Activated CD8-positive, alpha-beta memory T cell treated with anti-CD3 and anti-CD28 coated beads for 36 hours (primary cell): ENCODE data around the gene MT1M. TPM values are rescaled to one million over a fixed set of nuclear protein-coding genes. Genes with fewer than 3 reads are reported as not detected.
"Not testable (repeated sequence)": the region's sequence is repeated elsewhere in the genome, so short reads cannot be mapped to it uniquely, and the experiment has no call there.

Source experiments
- CTCF ChIA-PET: fragments of 350-600 bp; sonication (Branson Sonifier 250); formaldehyde crosslinking; loops from one replicate; lab custom pipeline; 2021; ENCODE audit warnings: antibody characterized with exemption; lab: Charles Lee
- POLR2A ChIA-PET: fragments of 350-600 bp; sonication (Branson Sonifier 250); formaldehyde crosslinking; loops from one replicate; lab custom pipeline; 2021; ENCODE audit warnings: antibody characterized with exemption; lab: Charles Lee
- total RNA-seq, 2 experiments: library from RNA; stranded (reverse); gene quantifications; one replicate each; pipeline ENCODE4 v1.2.3, GENCODE V29; 2021

MT1M gene
- total RNA-seq, 2 experiments from 2014 or later, result not detected

DNA sequence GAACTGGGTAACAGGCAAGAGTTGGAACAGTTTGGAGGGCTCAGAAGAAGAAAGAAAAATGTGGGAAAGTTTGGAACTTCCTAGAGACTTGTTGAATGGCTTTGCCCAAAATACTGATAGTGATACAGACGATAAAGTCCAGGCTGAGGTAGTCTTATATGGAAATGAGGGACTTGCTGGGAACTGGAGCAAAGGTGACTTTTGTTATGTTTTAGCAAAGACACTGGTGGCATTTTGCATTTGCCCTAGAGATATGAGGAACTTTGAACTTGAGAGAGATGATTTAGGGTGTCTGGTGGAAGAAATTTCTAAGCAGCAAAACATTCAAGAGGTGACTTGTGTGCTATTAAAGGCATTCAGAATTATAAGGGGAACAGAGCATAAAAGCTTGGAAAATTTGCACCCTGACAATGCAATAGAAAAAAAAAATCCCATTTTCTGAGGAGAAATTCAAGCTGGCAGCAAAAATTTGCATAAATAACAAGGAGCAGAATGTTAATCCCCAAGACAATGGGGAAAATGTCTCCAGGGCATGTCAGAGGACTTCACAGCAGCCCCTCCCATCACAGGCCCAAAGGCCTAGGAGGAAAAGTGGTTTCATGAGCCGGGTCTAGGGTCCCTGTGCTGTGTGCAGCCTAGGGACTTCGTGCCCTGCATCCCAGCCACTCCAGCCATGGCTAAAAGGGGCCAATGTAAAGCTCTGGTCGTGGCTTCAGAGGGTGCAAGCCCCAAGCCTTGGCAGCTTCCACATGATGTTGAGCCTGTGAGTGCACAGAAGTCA, 10.6 kb upstream of the MT1M start:
- CTCF ChIA-PET, result interaction anchor here (1.1 kb wide), 1 partner anchor 80 kb away, joined by 3 read pairs; no protein-coding TSS in a partner anchor
- POLR2A ChIA-PET, result not testable (repeated sequence)

DNA sequence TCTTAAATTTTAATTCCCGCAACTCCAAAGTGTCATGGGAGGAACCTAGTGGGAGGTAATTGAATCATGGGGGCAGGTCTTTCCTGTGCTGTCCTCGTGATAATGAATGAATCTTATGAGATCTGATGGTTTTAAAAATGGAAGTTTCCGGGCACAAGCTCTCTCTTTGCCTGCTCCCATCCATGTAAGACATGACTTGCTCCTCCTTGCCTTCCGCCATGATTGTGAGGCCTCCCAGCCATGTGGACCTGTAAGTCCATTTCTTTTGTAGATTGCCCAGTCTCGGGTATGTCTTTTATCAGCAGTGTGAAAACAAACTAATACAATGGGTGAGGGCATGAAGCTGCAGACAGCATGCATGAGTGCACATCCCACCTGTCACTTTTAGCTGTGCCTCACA, 9.3 kb upstream of the MT1M start:
- CTCF ChIA-PET, result interaction anchor here (1.4 kb wide), 2 partner anchors 11 to 79 kb away, joined by 3 read pairs; no protein-coding TSS in a partner anchor
- POLR2A ChIA-PET, result not testable (repeated sequence)

DNA sequence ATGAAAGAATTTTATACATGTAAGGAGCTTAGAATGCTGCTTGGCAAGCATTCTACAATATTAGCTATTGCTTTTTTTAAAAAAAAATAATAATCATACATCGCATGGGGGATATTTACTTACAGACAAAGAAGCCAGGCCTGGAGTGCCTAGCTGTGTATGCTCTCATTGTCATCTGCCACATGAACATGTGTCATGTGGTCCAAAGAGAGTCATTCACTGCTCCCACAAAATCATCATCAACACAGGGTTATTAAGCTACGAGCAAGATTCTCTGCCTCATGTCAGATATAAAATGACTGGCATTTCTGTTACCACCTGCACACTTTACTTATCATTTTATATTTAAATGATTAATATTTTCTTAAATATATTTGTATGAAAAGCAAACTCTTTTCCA, 8.8 kb upstream of the MT1M start:
- POLR2A ChIA-PET, result no interaction called here
- CTCF ChIA-PET, result interaction anchor here (1.1 to 1.4 kb wide), 3 partner anchors 11 to 78 kb away, joined by 3 to 4 read pairs (median 3); partner anchors contain the start of gene MT1F

DNA sequence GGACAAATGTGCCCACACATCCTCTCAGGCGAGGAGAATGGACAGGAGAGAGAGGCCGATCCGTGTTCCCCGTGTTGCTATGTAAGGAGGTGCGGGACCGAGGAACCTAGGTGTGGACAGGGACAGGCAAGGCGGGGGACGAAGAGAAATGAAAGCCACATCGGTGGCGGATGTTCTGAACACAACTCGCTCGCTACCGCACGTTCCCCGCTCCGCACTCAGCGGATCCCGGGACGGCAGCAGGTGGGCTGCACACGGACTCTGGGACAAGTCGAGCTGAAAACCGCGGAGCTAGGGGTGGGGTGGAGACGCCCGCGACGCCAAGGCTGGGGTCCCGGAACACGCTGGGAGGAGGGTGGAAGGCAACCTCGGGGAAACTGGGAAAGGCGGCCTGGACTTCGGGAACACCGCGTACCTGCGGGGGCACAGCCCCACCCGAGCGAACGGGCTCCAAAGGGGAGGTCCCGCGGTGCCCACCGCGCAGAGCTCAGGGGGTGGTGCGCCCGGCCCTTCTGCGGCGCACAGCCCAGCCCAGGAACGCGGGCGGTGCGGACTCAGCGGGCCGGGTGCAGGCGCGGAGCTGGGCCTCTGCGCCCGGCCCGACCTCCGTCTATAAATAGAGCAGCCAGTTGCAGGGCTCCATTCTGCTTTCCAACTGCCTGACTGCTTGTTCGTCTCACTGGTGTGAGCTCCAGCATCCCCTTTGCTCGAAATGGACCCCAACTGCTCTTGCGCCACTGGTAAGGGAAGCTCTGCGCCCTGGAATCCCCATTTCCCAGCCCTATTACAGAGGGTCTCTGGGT, 7.1 kb upstream of the MT1M start, which contains the start of gene MT1E:
Gene MT1E, plus strand, starts transcription at position 642 of the 803 bp plus-strand sequence. Its CDS starts 71 bp downstream, at position 713.
- CTCF ChIA-PET, result interaction anchor here (1.0 kb wide), 2 partner anchors 12 to 18 kb away, joined by 3 to 4 read pairs; no protein-coding TSS in a partner anchor

DNA sequence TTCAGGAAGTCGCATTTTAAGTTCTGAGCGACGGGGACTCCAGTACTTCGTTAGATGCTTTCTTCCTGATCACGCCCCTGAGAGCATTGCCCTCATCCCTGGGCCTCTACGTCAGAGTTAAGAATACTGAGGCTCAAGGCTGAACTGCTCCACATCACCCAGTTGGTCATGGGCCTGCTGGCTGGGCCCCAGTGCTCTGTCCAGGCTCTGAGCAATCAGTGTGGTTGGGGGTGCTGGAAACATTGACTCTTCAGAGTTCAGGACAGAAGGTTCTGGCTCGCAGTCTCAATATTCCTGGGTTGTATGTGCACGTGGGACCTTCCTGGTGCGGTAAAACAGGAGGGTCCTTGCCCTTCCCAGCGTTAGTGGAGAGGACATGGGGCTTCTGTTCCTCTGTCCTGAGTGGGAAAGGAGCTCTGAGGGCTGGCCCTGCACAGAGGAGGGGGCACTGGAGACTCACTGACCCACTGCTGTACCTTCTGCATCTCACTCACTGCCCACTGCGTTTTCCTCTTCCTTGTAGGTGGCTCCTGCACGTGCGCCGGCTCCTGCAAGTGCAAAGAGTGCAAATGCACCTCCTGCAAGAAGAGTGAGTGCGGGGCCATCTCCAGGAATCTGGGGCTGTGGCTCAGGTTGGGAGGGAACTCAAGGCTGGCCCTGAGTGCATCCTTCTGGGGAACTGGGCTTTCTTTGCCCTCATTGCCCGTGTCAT, 6.4 kb upstream of the MT1M start:
- ChIA-PET CTCF (interaction anchor here (1.0 kb wide), 1 partner anchor 13 kb away, joined by 4 read pairs; no protein-coding TSS in a partner anchor), POLR2A (interaction anchor here (1.3 kb wide), 1 partner anchor 17 kb away, joined by 8 read pairs; the partner anchor contains the start of gene MT2A)

More for the DNA sequence above, 7.1 kb upstream of the MT1M start, which contains the start of gene MT1E:
- POLR2A ChIA-PET, result interaction anchor here (1.3 kb wide), 1 partner anchor 16 kb away, joined by 8 read pairs; the partner anchor contains the start of gene MT2A

DNA sequence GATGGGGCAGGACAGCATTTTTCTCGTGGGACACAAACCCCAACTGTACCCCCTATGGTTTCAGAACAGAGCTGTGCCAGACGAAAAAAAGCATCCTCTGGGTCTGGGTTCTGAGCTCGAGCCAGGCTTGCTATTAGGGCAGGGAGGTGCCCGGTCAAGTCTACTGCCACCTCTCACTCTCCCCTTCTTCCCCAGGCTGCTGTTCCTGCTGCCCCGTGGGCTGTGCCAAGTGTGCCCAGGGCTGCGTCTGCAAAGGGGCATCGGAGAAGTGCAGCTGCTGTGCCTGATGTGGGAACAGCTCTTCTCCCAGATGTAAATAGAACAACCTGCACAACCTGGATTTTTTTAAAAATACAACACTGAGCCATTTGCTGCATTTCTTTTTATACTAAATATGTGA, 5.8 kb upstream of the MT1M start:
- ChIA-PET CTCF (no interaction called here), POLR2A (no interaction called here)

DNA sequence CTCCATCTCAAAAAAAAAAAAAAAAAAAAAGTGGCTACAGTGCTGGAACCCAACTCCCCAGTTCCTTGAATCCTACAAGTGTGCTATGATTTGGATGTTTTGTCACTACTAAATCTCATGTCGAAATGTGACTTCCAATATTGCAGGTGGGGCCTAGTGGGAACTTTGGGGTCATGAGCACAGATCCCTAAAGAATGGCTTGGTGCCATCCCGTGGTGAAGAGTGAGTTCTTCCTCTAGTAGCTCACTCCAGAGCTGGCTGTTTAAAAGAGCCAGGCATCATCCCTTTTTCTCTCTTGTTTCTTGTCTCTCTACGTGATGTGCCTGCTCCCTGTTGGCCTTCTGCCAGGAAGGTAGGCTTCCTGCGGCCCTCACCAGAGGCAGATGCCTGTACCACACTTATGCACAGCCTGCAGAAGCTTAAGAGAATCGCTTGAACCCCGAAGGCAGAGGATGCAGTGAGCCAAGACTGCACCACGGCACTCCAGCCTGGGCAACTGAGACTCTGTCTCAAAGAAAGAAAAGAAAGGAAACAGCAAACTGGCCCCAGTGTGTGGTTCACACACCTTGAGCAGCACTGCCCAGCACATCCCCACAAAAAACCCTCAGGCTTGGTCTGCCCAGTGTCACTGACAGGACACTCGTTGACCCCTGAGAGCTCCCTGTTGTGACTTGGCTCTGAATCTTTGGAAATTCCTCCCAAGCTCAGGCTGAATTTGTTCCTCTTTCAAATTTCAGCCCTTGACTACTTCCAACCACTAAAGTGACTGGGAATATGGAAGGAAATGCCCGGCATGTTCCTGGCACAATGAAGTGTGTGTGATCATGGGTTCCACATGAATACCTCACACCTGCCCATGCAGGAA, 3.7 kb upstream of the MT1M start:
- CTCF ChIA-PET, result interaction anchor here (1.1 kb wide), 1 partner anchor 15 kb away, joined by 3 read pairs; no protein-coding TSS in a partner anchor
- POLR2A ChIA-PET, result no interaction called here

DNA sequence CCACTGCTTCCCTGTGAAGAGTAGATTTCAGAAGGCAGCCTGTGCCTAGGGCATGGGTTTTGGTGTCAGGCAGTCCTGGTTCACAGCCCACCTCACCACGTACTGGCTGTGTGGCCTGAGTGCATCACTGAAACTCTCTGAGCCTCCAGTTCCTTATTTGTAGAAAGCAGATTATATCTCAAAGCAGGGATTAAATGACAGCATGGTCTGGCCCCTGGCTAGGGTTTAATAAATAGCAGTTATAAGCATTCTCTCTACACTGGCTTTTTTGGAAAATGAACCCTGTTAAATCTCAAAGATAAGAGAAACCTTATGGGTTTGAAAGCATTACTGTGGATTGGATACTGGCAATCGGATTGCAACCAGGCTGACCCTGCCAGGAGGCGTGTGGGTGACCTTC, 2.9 kb upstream of the MT1M start:
- ChIA-PET POLR2A (no interaction called here), CTCF (no interaction called here)

DNA sequence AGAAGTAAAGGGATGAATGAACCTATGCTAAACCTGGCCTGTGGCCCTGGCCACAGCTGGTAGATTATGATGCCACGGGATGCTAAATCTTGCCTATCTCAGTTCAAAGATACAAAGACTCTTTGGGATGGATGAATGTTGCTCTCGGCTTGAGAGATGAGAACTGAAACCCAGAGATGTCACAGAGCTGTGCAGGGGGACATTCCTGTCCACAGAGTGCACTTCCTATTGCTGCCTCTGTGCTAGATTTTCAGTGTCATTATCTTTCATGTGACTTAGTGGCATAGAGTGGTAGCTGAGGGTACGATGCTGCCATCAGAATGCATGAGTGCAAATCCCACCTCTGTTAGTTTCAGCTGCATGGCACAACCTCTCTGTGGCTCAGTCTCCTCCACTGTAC, 2.3 kb upstream of the MT1M start:
- CTCF ChIA-PET, result interaction anchor here (1.5 kb wide), 1 partner anchor 13 kb away, joined by 3 read pairs; no protein-coding TSS in a partner anchor
- POLR2A ChIA-PET, result no interaction called here

DNA sequence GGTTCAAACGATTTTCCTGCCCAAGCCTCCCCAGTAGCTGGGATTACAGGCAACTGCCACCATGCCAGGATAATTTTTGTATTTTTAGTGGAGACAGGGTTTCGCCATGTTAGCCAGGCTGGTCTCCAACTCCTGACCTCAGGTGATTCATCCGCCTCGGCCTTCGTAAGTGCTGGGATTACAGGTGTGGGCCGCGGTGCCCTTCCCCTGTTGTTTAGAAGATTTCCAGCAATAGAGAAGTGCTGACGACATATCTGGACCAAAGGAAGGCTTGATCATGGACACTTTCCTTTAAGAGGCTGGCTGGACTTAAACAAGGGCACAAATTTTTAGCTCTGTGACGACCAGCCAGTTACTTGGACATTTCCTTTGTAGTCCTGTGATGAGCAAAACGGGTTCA, 1.3 kb upstream of the MT1M start:
- ChIA-PET CTCF (interaction anchor here (0.6 to 1.5 kb wide), 2 partner anchors 11 to 644 kb away, joined by 3 to 4 read pairs; no protein-coding TSS in a partner anchor), POLR2A (no interaction called here)

DNA sequence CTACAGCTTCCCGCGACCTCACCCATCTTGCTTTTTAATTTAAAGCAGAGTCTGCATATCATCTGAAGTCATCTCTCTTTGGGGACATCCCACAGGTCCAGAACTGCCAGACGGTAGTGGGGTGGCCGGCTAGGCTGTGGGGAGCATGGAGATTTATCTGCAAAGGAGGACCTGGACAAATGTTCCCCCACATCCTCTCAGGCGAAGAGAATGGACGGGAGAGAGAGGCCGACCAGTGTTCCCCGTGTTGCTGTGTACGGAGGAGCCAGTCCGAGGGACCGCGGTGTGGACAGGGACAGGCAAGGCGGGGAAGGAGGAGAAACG, 665 bp upstream of the MT1M start:
- POLR2A ChIA-PET, result no interaction called here
- CTCF ChIA-PET, result interaction anchor here (0.6 kb wide), 1 partner anchor 643 kb away, joined by 4 read pairs; no protein-coding TSS in a partner anchor

DNA sequence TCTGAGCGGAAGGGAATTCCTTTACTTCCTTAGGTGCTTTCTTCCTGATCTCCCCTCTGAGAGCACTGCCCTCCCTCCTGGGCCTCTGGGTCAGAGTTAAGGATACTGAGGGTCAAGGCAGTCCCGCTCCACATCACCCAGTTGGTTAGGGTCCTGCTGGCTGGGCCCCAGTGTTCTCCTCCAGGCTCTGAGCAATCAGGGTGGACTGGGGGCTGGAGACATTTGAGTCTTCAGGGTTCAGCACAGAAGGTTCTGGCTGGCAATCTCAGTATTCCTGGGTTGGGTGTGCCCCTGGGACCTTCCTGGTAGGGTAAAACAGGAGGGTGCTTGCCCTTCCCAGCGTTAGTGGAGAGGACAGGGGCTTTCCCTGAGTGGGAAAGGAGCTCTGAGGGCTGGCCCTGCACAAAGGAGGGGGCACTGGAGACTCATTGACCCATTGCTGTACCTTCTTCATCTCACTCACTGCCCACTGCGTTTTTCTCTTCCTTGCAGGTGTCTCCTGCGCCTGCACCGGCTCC, 448 bp downstream of the MT1M start:
- POLR2A ChIA-PET, result no interaction called here
- CTCF ChIA-PET, result interaction anchor here (2.0 kb wide), 1 partner anchor 10 kb away, joined by 9 read pairs; no protein-coding TSS in a partner anchor

DNA sequence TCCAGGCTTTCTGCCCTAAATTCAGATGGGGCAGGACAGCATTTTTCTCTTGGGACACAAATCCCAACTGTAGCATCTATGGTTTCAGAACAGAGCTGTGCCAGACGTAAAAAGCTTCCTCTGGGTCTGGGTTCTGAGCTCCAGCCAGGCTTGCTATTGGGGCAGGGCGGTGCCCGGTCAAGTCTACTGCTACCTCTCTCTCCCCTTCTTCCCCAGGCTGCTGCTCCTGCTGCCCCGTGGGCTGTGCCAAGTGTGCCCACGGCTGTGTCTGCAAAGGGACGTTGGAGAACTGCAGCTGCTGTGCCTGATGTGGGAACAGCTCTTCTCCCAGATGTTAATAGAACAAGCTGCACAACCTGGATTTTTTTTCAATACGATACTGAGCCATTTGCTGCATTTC, 1.1 kb downstream of the MT1M start:
- CTCF ChIA-PET, result interaction anchor here (2.0 kb wide), 1 partner anchor 10 kb away, joined by 9 read pairs; no protein-coding TSS in a partner anchor

DNA sequence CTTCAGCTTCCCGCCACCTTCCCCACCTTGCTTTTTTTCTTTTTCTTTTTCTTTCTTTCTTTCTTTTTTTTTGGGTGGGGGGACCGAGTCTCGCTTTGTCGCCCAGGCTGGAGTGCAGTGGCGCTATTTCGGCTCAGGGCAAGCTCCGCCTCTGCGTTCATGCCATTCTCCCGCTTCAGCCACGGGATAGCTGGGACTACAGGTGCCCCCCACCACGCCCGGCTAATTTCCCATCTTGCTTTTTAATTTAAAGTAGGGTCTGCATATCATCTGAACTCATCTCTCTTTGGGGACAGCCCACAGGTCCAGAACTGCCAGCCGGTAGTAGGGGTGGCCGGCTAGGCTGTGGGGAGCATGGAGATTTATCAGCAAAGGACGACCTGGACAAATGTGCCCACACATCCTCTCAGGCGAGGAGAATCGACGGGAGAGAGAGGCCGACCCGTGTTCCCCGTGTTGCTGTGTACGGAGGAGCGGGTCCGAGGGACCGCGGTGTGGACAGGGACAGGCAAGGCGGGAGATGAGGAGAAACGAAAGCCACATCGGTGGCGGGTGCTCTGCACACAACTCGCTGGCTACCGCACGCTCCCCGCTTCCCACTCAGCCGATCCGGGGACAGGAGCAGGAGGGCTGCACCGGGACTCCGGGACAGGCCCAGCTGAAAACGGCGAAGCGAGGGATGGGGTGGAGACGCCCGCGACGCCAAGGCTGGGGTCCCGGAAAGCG, 2.4 kb downstream of the MT1M start:
- CTCF ChIA-PET, result interaction anchor here (2.0 kb wide), 1 partner anchor 8 kb away, joined by 9 read pairs; no protein-coding TSS in a partner anchor
- POLR2A ChIA-PET, result no interaction called here

More for the DNA sequence above, 1.1 kb downstream of the MT1M start:
- POLR2A ChIA-PET, result no interaction called here

DNA sequence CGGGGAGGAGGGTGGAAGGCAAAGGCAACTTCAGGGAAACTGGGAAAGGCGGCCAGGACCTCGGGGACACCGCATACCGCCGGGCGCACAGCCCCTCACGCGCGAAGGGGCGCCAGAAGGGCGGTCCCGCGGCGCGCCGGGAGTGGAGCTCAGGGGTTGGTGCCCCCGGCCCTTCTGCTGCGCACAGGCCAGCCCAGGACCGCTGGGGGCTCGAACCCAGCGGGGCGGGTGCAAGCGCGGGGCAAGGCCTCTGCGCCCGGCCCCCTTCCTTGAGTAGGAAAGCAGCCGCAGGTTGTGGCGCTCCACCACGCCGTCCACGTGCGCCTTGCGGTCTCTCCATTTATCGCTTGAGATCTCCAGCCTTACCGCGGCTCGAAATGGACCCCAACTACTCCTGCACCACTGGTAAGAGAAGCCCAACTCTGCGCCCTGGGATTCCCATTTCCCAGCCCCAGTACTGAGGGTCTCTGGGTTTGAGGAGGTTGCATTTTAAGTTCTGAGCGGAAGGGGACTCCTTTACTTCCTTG, 3.0 kb downstream of the MT1M start:
- CTCF ChIA-PET, result no interaction called here
- POLR2A ChIA-PET, result no interaction called here

DNA sequence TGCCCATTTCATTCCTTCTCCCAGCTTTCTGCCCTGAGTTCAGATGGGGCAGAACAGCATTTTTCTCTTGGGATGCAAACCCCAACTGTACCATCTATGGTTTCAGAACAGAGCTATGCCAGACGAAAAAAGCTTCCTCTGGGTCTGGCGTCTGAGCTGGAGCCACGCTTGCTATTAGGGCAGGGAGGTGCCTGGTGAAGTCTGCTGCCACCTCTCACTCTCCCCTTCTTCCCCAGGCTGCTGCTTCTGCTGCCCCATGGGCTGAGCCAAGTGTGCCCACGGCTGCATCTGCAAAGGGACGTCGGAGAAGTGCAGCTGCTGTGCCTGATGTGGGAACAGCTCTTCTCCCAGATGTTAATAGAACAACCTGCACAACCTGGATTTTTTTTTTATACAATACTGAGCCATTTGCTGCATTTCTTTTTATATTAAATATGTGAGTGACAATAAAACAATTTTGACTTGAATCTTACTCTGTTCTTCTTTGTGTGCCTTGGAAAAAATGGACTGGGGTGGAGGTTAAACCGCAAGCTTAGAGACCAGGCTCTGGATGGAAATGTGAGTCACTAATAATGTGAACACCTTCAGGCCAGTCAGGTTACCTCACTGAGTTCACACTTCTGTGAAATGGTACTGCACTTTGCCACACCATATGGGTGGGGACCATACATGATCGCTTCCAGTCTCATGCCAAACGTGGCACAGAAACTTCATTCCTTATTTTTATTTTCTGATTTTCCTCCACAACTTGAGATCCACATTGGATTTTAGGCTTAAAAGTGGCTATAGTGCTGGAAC, 4.4 kb downstream of the MT1M start:
- ChIA-PET CTCF (interaction anchor here (1.1 to 1.9 kb wide), 3 partner anchors 12 to 60 kb away, joined by 3 to 6 read pairs (median 5); no protein-coding TSS in a partner anchor), POLR2A (no interaction called here)
